Left forelimb (tissue), 1 donor: Measurements from ENCODE around the gene ANKFY1.
"Not testable (repeated sequence)": the region's sequence is repeated elsewhere in the genome, so short reads cannot be mapped to it uniquely, and the experiment has no call there.

Experiments
- DNase-seq: peaks from one replicate; pipeline ENCODE4 v3.0.0-alpha.2; 2018; ENCODE audit warnings: low spot score

The ANKFY1 gene

DNA sequence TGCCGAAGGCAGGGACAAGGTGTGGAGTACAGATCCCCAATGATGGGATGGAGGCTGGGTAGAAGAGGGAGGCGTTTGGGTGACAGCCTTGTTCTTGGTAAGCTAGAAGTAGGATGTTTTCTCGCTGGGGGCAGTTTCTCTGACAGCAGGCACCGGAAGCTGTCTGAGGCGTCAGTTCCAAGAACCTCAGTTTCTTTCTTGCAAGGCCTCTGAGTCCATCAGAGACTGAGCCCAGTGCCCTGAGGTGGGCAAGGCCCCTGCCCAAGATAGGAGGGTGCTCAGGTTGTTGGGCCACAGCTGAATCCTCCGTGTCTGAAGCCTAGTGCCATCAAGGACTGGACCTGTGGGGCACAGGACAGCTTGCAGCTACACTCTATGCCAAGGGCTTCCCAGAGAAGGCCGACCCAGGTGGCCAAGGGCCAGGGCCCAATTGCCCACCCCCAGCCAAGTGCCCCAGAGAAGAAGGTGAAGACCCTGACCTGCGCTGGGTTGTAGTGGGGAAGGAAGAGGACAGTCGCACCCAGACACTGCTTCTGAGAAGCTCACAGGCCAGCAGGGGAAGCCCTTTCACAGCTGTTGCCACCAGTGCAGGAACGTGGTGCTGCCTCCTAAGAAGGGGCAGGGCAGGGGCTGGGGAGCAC is 107.7 kb downstream of the ANKFY1 start:
- DNase-seq = no peak

DNA sequence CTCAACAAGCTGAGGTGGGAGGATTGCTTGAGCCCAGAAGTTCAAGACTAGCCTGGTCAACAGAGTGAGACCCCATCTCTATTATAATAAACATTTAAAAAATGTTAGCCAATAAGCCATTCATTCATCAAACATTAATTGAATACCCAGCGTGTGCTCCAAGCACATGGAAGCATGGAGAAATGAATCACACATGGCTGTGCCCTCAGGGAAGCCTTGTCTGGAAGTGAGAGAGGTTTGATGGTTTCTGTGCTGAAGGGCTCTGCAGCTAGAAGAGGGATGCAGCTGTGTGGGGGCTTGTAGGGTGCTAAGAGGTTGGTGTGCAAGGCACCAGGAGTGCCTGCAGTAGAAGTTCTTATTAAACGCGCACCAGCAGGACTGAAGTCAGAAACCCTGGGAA is 109.6 kb downstream of the ANKFY1 start:
- no peak for DNase-seq

DNA sequence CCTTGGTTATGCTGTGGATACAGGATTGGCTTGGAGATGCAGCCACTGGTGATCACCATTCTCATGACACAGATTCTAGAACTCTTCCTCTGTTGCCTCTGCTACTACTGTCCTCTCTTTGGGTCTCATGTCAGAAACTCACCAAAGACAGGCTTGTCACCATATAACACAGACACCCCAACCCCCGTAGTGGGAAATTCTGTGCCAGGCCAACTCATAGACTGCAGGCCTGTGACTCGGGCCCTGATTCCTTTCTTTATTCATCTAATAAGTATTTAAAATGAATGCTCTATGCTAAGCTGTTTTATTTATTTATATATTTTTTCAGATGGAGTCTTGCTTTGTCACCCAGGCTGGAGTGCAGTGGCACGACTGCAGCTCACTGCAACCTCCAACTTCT is 111.3 kb downstream of the ANKFY1 start:
- DNase-seq = no peak

DNA sequence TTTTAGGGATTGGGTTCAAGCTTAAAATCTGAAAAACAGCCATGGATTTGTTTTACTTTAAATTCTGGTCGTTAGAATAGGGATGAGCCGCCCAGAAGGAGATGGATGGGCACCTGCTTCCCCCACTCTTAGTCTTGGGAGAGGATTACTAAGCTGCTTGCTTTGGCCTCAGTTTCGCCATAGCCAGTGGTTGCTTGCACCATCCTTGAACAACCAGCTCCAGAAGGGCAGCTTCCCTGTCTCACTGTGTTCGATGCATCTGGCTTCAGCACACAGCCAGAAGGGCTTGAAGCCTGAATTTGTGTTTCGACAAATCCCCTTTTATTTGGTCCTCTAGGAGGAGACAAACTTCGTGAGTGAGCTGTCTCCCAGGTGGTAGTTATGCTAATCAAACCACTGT is 113.7 kb downstream of the ANKFY1 start:
- DNase-seq = no peak

DNA sequence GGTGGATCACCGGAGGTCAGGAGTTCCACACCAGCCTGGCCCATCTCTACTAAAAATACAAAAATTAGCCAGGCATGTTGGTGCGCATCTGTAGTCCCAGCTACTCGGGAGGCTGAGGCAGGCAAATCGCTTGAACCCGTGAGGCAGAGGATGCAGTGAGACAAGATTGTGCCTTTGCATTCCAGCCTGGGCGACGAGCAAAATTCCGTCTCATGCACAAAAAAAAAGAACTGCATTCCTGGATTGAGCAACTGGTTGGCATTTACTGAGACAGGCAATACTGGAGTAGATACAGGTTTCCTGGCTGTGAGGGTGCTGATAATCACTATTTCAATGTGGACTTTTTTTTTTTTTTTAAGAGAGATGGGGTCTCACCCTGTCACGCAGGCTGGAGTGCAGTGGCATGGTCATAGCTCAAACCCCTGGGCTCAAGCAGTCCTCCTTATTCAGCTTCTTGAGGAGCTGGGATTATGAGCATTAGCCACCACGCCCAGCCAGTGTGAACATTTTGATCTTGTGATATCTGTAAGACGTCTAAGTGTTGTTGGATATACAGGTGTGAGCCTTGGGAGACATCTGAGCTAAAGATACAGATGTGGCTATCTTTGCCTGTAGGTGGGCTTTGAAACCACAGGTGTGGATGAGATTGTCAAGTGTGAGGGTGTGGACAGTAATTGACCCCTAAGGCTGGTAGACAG is 115.0 kb downstream of the ANKFY1 start:
- no peak for DNase-seq

DNA sequence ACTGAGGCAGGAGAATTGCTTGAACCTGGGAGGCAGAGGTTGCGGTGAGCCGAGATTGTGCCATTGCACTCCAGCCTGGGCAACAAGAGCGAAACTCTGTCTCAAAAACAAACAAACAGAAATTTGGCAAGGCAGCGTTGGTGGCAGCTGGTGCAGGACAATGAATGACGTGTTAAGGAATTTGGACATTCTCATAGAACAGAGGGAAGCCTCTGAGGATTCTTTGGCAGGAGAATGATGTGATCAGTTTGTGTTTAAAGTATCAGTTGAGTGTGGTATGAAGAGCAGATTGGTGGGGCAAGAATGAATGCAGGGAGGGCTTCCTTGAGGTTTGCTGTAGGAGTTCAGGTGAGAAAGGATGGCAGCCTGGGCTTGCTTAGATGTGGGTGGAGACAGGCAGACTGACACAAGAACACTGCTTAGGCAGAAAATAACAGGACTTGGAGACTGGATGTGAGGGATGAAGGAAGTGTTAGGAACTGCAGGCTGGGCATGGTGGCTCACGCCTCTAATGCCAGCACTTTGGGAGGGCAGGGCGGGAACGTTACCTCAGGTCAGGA is 115.9 kb downstream of the ANKFY1 start:
- no peak for DNase-seq

DNA sequence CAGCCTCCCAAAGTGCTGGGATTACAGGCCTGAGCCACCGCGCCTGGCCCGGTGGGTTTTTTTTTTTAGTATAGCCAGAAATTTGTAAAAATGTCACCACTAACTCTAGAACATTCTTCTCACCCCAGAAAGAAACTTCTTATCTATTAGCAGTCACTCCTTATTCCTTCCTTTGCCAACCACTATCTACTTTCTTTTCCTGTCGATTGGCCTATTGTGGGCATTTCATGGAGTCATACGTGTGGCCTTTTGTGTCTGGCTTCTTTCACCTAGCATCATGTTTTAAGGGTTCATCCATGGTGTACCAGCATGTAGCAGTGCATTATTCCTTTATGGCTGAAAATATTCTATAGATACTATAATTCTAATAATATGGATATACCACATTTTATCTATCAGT is 117.1 kb downstream of the ANKFY1 start:
- DNase-seq = no peak

DNA sequence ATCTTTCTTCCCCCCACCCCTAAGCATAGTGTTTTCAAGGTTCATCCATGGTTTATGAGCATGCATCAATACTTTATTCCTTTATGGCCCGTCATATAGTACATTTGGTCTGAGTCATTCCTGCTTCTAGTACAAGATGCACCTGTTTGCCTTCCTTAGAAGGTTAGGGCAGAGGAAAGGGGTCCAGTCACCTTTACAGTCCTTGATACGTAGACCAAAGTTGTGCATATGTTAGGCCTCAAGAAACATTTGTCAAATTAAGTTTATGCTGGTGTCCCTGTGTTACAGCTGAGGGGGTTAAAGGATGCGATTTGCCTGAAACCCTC is 119.4 kb downstream of the ANKFY1 start:
- DNase-seq = no peak

DNA sequence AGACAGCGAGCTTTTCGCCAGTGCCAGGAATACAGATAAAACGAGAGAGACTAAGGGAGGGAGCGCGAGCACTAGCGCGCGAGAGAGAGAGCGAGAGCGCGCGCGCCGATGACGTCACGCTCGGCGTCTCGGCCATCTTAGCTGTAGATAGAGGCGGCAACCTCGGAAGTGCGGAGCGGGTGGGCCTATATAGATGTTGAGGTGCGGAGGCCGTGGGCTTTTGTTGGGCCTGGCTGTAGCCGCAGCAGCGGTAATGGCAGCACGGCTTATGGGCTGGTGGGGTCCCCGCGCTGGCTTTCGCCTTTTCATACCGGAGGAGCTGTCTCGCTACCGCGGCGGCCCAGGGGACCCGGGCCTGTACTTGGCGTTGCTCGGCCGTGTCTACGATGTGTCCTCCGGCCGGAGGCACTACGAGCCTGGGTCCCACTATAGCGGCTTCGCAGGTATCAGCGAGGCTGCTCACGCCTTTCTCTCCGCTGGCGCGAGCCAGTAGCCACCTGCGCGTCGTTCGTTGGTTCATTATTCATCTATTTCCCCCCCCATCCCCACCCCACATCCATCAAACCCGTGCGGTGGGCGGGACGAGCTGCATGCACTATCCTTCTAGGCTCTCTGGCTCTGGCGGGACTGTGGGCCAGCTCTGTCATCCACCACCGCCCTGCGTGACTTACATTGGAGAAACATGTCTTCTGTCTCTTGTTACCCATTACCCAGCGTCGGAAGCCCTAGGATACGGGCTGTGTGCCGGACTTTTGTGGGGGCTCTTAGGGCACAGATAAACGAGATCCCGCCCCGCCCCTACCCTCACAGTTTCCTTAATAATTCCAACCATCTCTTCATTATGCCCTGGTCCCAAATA is 120.0 kb downstream of the ANKFY1 start:
- DNase-seq = peak; percentile 95

DNA sequence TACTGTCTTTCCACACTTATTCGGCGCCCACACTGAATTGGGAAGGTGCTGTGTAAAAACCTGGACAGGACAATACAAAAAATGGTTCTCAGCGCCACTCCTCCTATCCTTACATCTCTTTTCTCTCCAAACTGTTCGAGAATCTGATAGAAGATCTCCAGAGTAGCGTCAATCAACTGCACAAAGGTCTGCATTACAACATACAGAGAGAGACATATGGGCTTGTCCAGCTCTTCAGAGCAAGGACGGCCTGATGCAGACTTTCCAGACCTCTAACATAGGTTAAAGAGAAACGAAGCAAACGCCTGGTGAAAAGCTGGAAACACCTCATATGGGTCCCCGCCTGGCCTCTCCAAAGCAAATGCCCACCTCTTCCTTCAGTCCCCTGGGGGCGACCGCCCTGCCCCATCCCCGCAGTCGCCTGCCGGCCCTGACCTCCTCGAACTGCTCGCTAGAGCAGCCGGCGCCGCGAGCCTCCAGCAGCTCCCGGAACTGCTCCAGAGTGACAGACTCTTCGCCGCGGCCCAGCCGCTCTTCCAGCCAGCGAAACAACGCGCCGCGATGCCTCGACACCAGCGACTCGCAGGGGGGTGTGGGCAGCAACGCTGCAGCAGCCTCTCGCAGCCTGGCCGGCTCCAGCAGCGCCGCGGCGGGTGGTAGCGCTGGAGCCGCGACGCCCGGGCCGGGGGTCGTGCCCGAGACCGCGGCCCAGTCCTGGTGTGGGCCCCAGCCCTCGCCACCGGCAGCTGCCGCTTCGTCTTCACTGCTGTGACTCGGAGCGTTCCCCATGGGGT is 121.5 kb downstream of the ANKFY1 start:
- DNase-seq = no peak

DNA sequence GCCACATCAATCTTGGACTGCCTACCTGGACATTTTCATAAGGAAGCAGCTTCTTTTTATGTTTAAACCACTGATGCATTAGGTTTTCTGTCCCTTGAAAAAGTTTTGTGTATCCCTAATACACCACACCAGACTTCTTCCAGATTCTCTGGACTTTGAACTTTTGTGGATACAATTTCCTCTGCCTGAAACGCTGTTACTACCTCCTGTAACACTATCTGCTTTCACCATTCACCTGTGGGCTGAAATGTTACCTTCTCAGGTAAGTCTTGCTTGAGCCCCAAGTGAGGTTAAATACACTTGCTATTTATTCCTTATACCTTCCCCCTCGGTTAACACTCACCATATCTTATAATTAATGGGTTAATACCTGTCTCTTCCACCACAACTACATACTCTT is 123.7 kb downstream of the ANKFY1 start:
- DNase-seq = no peak

DNA sequence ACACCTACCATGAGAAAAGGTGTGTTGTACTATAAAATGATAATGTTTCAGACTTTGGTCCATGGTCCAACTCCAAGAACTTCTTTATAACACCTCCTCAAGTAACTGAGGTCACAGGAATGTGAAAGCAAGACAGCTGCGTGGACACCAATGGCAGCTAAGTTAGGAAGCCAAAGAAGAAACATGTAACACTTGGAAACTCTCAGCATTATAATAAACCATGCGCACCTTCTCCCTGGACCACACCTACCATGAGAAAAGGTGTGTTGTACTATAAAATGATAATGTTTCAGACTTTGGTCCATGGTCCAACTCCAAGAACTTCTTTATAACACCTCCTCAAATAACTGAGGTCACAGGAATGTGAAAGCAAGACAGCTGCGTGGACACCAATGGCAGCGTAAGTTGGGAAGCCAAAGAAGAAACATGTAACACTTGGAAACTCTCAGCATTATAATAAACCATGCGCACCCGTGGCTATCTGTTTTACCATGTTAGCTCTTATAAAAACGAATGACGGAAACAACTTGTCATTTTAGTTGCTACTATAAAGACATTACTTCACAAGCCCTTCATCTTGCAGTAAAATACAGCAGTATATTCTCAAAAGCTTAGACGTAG is 124.8 kb downstream of the ANKFY1 start:
- DNase-seq = not testable (repeated sequence)

DNA sequence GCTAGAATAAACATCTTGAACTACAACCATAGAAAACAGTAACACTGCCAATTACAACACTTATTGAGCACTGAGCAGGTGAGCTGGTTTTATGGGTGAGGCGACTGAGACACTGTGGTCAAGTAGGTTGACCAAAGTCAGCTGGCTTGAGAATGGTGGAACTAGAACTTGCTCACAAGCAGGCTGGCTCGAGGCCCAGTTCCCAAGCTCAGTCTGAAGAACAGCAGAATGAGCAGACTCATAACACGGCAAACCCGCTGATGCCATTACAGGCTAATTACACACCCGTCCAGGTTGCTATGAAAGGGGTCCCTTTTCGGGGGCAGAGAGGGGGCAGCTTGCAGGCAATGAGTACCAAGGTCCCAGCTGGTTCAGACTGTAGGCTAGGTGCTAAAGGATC is 127.4 kb downstream of the ANKFY1 start:
- DNase-seq = no peak

DNA sequence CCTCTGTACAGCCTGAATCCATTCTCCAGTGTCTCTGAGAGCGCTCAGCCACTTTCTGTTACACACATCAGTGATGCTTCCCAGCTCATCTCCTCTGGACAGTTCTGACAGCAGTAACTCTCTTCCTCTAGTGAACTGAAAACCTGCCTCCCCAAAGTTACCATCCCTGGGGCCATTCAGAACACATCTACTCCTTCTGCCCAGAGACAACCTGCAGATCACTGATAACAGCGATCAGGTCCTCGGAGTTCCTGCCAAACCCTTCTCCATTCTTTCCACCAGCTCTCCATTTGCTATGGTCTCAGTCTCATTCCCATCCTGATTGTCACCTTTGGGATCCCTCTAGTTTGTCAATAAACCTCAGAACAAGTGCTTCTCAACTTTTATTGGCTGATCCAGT is 128.3 kb downstream of the ANKFY1 start:
- DNase-seq = no peak

DNA sequence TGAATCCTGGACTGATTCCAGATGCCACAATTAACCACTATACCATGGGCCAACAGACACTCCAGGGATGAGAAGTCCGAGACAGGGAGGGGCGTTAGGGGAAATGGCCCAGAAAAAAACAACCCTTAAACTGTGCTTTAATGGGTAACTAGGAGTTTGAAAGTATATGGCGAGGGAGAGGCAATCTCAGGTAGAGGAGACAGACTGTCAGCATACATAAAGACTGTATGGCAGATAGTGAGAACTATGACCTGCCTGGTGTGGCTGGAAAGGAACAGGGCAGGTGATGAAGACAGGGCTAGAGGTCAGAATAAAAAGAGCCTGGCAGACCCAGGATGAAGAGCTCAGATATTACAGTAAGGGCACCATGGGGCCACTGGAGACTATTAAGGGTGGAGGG is 129.1 kb downstream of the ANKFY1 start:
- no peak for DNase-seq

DNA sequence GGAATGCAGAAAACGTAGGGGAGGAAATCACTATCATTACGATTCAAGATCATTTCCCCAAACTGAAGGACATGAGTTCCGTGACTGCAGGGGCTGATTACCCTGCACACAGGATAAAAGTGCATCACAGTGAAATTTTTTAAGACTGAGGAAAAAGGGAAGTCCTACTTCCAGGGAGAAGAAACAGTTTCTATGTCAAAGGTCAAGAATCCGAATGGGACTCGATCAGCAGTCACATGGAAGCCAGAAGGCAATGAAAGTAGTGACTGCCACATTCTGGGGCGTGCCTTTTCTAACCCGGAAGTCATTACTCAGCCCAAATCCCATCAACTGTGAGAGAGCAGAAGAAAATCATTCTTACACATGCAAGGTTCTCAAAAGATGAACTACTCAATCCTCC is 133.1 kb downstream of the ANKFY1 start:
- no peak for DNase-seq

DNA sequence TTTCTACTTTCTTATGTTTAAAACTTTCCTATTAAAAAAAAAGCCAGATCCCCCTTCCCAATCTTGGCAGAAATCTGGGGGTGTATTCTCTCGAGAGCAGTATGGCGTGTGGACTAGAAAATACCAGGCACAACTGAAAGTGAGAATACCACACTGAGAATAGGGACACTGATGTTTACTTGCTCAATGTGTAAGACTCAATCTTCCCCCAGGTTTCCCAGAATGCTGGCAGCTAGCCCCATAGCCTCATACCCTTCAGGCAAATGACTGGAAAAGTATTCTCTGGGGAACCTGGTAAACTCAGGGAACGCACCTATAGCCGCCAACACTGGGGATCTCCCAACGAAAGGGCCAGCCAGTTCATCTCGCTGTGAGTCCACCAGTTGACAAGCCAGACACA is 136.2 kb downstream of the ANKFY1 start:
- no peak for DNase-seq

DNA sequence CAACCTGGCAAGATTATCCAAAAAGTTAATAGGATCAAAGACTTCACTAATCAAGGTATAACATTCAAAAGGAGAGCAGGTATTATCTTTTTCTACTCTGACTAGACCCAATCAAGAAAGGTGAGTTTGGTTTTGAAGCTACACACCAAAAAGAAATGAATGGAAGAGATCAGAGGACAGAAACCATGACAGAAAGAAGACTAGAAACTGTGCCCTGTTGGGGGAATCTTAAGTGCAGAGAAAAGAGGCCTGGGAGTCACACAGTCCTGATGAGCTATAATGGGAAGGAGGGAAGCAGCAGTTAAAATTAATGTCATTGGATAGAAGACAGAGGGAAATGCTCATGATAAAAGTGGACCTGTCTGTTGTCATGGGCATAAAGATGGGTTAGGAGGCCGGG is 138.2 kb downstream of the ANKFY1 start:
- DNase-seq = no peak

DNA sequence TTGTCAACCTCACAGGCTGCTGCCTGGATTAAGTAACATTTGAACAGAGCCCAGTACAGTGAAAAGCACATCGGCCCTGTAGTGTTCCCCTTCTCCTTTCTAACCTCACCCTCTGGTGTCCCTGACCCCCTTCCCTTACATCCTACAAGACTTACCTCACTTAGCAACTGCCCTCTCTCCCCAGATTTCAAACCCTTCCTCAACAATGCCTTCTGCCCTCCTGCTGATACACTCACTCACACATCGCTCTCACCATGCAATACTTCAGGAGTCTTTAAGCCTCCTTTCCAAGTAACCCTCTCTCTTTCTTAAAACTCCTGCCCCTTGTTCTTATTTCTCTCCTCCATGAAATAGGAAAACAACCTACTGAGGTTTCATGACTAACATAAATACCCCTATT is 138.8 kb downstream of the ANKFY1 start:
- no peak for DNase-seq

DNA sequence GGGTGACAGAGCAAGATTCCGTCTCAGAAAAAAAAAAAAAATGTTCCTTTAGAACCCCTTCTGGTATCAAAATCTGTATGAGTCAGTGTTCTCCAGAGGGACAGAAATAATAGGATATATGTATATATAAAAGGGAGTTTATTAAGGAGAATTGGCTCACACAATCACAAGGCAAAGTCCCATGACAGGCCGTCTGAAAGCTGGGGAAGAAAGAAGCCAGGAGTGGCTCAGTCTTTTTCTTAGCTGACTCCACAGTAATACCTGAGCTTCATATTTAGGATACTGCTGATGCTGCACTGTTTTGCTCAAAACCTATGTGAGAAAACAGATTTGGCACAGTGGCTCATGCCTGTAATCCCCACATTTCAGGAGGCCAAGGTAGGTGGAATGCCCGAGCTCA is 143.4 kb downstream of the ANKFY1 start:
- no peak for DNase-seq

DNA sequence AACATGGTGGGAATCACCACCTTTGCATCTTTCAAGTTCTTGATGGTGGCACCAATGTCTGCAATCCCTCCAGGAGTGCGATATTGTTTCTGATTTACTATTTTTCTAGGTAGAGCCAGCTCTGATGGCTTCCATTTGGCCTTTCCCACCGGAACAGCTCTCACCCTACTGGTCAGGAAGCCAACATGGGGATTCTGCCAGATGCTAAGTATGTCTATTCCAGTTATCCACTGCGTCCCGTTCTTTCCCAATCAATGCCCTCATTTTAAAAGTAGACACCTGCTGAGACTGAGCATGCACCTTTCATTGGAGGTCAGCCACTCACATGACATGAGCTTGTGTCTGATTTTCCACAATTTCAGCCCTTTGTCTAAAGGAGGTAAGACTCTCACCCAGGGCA is 144.5 kb downstream of the ANKFY1 start:
- no peak for DNase-seq
